Fibroblast of the aortic adventitia (primary cell): ENCODE results near the gene NRCAM. TPM values are rescaled to one million over a fixed set of nuclear protein-coding genes. Genes with fewer than 3 reads are reported as not detected.

Experiments used
- DNase-seq: peaks from one replicate; pipeline ENCODE4 v3.0.0-alpha.2; 2010; ENCODE audit warnings: low read depth
- H3K4me3 ChIP-seq: 2 replicates; pipeline ENCODE4 v1.5.1; 2011; ENCODE audit warnings: low read depth, mild to moderate bottlenecking, control low read depth, low read length, moderate library complexity
- CTCF ChIP-seq: IDR thresholded peaks from 2 replicates; pipeline ENCODE4 v1.5.1; 2011; ENCODE audit warnings: mild to moderate bottlenecking, low read length, control low read depth, inconsistent platforms; ENCODE audit not compliant: insufficient read depth
- total RNA-seq: library from RNA; depleted of rRNA; stranded (reverse); fragments of >200 nt; gene quantifications from 2 replicates; pipeline ENCODE4 v1.2.3, GENCODE V29; 2012; ENCODE audit warnings: low replicate concordance

NRCAM gene
- total RNA-seq, 1 donor = 2.3 TPM

GRCh38 chr7:108140671-108141070 is 315.6 kb downstream of the NRCAM start:
- H3K4me3 ChIP-seq = no peak overlapping the region
- peak; percentile 5 for DNase-seq
- TF ChIP-seq CTCF = no peak

- peak; percentile 47 for DNase-seq
- TF ChIP-seq CTCF = no peak
- no peak overlapping the region for H3K4me3 ChIP-seq
Measured at GRCh38 chr7:108138911-108139310, 317.3 kb downstream of the NRCAM start.

GRCh38 chr7:108137993-108138392 is 318.2 kb downstream of the NRCAM start:
- TF ChIP-seq CTCF = no peak
- no peak for DNase-seq
- no peak overlapping the region for H3K4me3 ChIP-seq

GRCh38 chr7:108137040-108137439 is 319.2 kb downstream of the NRCAM start:
- no peak overlapping the region for H3K4me3 ChIP-seq
- no peak for DNase-seq
- no peak for TF ChIP-seq CTCF

GRCh38 chr7:108136191-108136688 is 320.0 kb downstream of the NRCAM start:
- H3K4me3 ChIP-seq = no peak overlapping the region
- DNase-seq = no peak
- no peak for TF ChIP-seq CTCF

- H3K4me3 ChIP-seq = no peak overlapping the region
- no peak for TF ChIP-seq CTCF
- DNase-seq = no peak
Measured at GRCh38 chr7:108135446-108136190, 320.6 kb downstream of the NRCAM start.
